HepG2 (cell line): Measurements from ENCODE around the gene IKBKE. TPM values are rescaled to one million over a fixed set of nuclear protein-coding genes. Genes with fewer than 3 reads are reported as not detected.
A peak's percentile ranks its signal among the peaks of the same experiment; 100 is the strongest.

Experiments used
- ATAC-seq: fragments of 200-7000 bp; cut with Tn5 transposase; 3 replicates; pipeline ENCODE4 v1.9.1; 2020; ENCODE audit warnings: mild to moderate bottlenecking, moderate library complexity
- BruUV-seq: library from RNA; stranded (reverse); fragments of 400-500 nt; replicated peaks from 2 replicates; lab custom pipeline; 2021; lab: Mats Ljungman, UMichigan
- CTCF ChIA-PET: fragments of 300-600 bp; formaldehyde crosslinking; extraction: SDS; loops from one replicate; lab custom pipeline; 2021; ENCODE audit warnings: low total read pairs, inconsistent platforms, low intra/inter-chr PET ratio; lab: Yijun Ruan, JAX
- POLR2A ChIA-PET: fragments of 350-600 bp; sonication (Branson Sonifier 250); formaldehyde crosslinking; loops from one replicate; lab custom pipeline; 2020; ENCODE audit warnings: antibody characterized with exemption, inconsistent platforms; lab: Yijun Ruan, JAX
- DNase-seq: peaks from one replicate; pipeline ENCODE4 v3.0.0-alpha.2; 2015; ENCODE audit warnings: low spot score
- FAIRE-seq: peaks from 3 replicates; lab custom pipeline; 2011; peaks lifted over from hg19 to GRCh38; lab: Jason Lieb, UNC
- H2AFZ ChIP-seq: one replicate; pipeline ENCODE4 v1.6.1; 2011; ENCODE audit warnings: low read length, inconsistent platforms
- H3K27ac ChIP-seq: fragments of 300-600 bp; 3 replicates; pipeline ENCODE4 v1.8.0; 2011; ENCODE audit warnings: mixed run types, mild to moderate bottlenecking, mixed read lengths, low read length, inconsistent platforms; ENCODE audit not compliant: insufficient read depth; ENCODE audit errors: extremely low read length
- H3K27me3 ChIP-seq, 2 experiments: fragments of 200-600 bp in 1 of 2; 2 replicates in 1 of 2; 3 replicates in 1 of 2; pipeline versions ENCODE4 v1.6.0 to v1.8.0; 2011; ENCODE audit warnings: low read length in 2 of 2, mild to moderate bottlenecking in 2 of 2, moderate library complexity in 2 of 2, inconsistent platforms in 1 of 2; ENCODE audit not compliant: insufficient read depth in 2 of 2, control insufficient read depth in 1 of 2
- H3K36me3 ChIP-seq, 2 experiments: fragments of 200-600 bp in 1 of 2; replicated peaks in 1 of 2; 2 replicates in 1 of 2; 3 replicates in 1 of 2; pipeline versions ENCODE4 v1.5.1 to v1.8.0; 2011; ENCODE audit warnings: low read length in 2 of 2, inconsistent platforms in 1 of 2; ENCODE audit not compliant: insufficient read depth in 2 of 2, control insufficient read depth in 1 of 2
- H3K4me1 ChIP-seq: 2 replicates; pipeline ENCODE4 v1.5.1; 2012; ENCODE audit warnings: low read length, inconsistent platforms; ENCODE audit not compliant: insufficient read depth
- H3K4me2 ChIP-seq: 2 replicates; pipeline ENCODE4 v1.6.0; 2011; ENCODE audit warnings: low read depth, low read length, inconsistent platforms
- H3K4me3 ChIP-seq, 3 experiments: fragments of 200-600 bp in 1 of 3; sonication (generic), shearing (Covaris generic) in 1 of 3; replicated peaks in 1 of 3; 2 replicates each; pipeline ENCODE4 v1.5.1; 2011 to 2016; ENCODE audit warnings: low read length in 3 of 3, inconsistent platforms in 2 of 3, low read depth in 2 of 3, mild to moderate bottlenecking in 2 of 3, control low read depth in 1 of 3, mixed read lengths in 1 of 3; ENCODE audit not compliant: insufficient read depth in 1 of 3
- H3K79me2 ChIP-seq: one replicate; pipeline ENCODE4 v1.6.1; 2011; ENCODE audit warnings: low read length, inconsistent platforms; ENCODE audit not compliant: insufficient read depth
- H3K9ac ChIP-seq: 2 replicates; pipeline ENCODE4 v1.6.0; 2011; ENCODE audit warnings: mild to moderate bottlenecking, low read depth, low read length, inconsistent platforms; ENCODE audit not compliant: insufficient read depth
- H3K9me3 ChIP-seq: 2 replicates; pipeline ENCODE4 v1.5.1; 2012; ENCODE audit warnings: mild to moderate bottlenecking, low read length
- H4K20me1 ChIP-seq: 2 replicates; pipeline ENCODE4 v1.6.0; 2011; ENCODE audit warnings: inconsistent platforms, mild to moderate bottlenecking, low read length, moderate library complexity; ENCODE audit not compliant: insufficient read depth
- CREB1 ChIP-seq, 2 experiments: fragments of 450-650 bp in 1 of 2; IDR thresholded peaks; 2 replicates each; pipeline ENCODE4 v1.6.1; 2016 to 2017; ENCODE audit warnings: control low read depth in 1 of 2, mild to moderate bottlenecking in 1 of 2, missing compliant biosample characterization in 1 of 2, missing genetic modification characterization in 1 of 2
- RAD21 ChIP-seq: fragments of 450-650 bp; formaldehyde crosslinking; IDR thresholded peaks from 2 replicates; pipeline ENCODE4 v1.5.0; 2020; ENCODE audit warnings: mild to moderate bottlenecking
- RXRB ChIP-seq: IDR thresholded peaks from 2 replicates; pipeline ENCODE4 v1.6.1; 2016; ENCODE audit warnings: borderline replicate concordance, missing genetic modification reagents, missing compliant biosample characterization
- ZNF224 ChIP-seq: sonication (generic); formaldehyde crosslinking; IDR thresholded peaks from 2 replicates; pipeline ENCODE4 v1.5.0; 2020; ENCODE audit warnings: mild to moderate bottlenecking, missing genetic modification reagents
- ZNF263 ChIP-seq: sonication (generic); formaldehyde crosslinking; IDR thresholded peaks from 2 replicates; pipeline ENCODE4 v1.4.0; 2020; ENCODE audit warnings: missing genetic modification reagents
- ZNF766 ChIP-seq: sonication (generic); formaldehyde crosslinking; IDR thresholded peaks from 2 replicates; pipeline ENCODE4 v1.5.0; 2020; ENCODE audit warnings: missing genetic modification reagents, borderline replicate concordance
- ZNF883 ChIP-seq: sonication (generic); formaldehyde crosslinking; IDR thresholded peaks from 2 replicates; pipeline ENCODE4 v1.5.1; 2020; ENCODE audit warnings: mild to moderate bottlenecking, missing genetic modification reagents; ENCODE audit errors: not compliant biosample characterization
- WGBS: methylation state at CpG from one replicate; pipeline ENCODE4 v1.1.6; 2017; ENCODE audit warnings: low lambda C conversion rate; 5-methylcytosine and 5-hydroxymethylcytosine counted together
- in situ Hi-C: cut with HindIII; loops from 2 replicates; pipeline ENCODE4 v1.10.0; 2017; ENCODE audit warnings: low pct_unique_long_range_greater_than_20kb; ENCODE audit not compliant: extremely low pct_ligation_motif_present
- intact Hi-C: fragments of 100-400 bp; cut with micrococcal nuclease; formaldehyde crosslinking; loops from one replicate; pipeline ENCODE4 v1.10.0; 2022; ENCODE audit not compliant: unreplicated experiment
- polyA plus RNA-seq, 8 experiments: library from polyadenylated mRNA; depleted of rRNA in 3 of 8; stranded (reverse) in 7 of 8; unstranded in 1 of 8; fragments of >200 nt; fragmentation: Illumina TruSeq in 4 of 8; extraction: Trizol in 4 of 8; gene quantifications; 2 replicates each; pipeline versions ENCODE4 v1.2.1 to v1.2.3, GENCODE V29; 2011 to 2016; ENCODE audit warnings: low read depth in 4 of 8, missing spikeins in 1 of 8, mixed read lengths in 1 of 8; ENCODE audit not compliant: insufficient read depth in 1 of 8
- total RNA-seq, 5 experiments: library from RNA; depleted of rRNA; stranded (reverse); fragments of >200 nt; fragmentation: Illumina TruSeq; extraction: Trizol; gene quantifications; 2 replicates each; pipeline ENCODE4 v1.2.3, GENCODE V29; 2016; ENCODE audit warnings: low read depth in 1 of 5
- TF ChIP-seq, protein P1 (sequence below): sonication (generic); formaldehyde crosslinking; IDR thresholded peaks from 2 replicates; pipeline ENCODE4 v1.5.0; 2020; ENCODE audit warnings: mild to moderate bottlenecking, missing genetic modification reagents, moderate library complexity
- TF ChIP-seq, protein P2 (sequence below): sonication (generic); formaldehyde crosslinking; IDR thresholded peaks from 2 replicates; pipeline ENCODE4 v1.5.1; 2020; ENCODE audit warnings: mild to moderate bottlenecking, missing genetic modification reagents, moderate library complexity
- TF ChIP-seq, protein P3 (sequence below): sonication (generic); formaldehyde crosslinking; IDR thresholded peaks from 2 replicates; pipeline ENCODE4 v1.4.0; 2020; ENCODE audit warnings: missing genetic modification reagents
- TF ChIP-seq, protein P4 (sequence below): sonication (generic); formaldehyde crosslinking; IDR thresholded peaks from 2 replicates; pipeline ENCODE4 v1.4.0; 2020; ENCODE audit warnings: missing genetic modification reagents, borderline replicate concordance

IKBKE gene
- total and polyA plus RNA-seq, 2 of the 13 experiments (the other 11 are each of a cell fraction or from before 2014, with no cell fraction given): 4.5 to 5.8 TPM

DNA sequence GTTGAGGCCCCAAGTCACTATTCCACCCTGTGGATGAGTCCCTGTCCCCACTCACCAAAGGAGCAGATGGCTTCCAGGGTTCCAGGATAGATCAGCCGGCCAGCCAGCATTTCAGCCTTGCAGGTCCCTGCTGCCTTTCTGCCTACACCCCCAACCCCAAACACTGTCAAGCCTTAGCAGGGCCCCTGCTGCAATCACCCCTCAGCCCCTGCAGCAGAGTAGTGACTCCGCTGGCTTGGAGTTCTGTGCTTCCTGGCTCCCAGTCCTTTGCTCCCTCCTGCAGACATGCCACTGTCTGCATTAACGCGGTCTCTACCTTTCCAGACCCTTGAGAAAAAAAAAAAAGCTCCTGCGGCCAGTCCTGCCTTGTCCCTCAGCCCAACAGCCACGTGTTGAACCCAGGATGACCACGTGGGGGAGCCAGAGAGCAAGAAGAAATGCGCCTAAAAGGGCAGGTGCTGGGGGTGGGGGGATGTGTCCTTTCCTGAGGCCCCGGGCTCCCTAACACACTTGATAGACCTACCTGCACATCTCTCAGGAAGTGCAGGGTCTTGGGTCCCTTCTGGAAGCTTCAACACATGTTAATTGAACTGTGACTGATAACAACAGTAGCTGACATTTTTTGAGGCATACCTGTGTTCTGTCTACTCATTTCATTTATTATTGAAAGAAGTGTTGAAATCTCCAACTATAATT, 74.4 kb downstream of the IKBKE start:
- intact Hi-C loops: loop anchor here (1.0 kb wide), 1 partner anchor 39 kb away; no protein-coding TSS in a partner anchor
- no peak overlapping the region for H3K4me3 ChIP-seq
- H4K20me1 ChIP-seq: no peaks in the 10 kb centered on the region; the same call in 1 of the 2 replicates
- DNase-seq (peak; percentile 48), FAIRE-seq (peak; percentile 32), ATAC-seq (peak; percentile 96)
- H3K9me3 ChIP-seq: no peaks in the 10 kb centered on the region
- WGBS: 0% methylated on average over 7 of the region's 9 CpGs
- H3K36me3 ChIP-seq: no peaks in the 10 kb centered on the region
- no peak overlapping the region for H3K4me2 ChIP-seq
- no peak overlapping the region for H2AFZ ChIP-seq
- H3K27ac ChIP-seq: no peak overlapping the region
- no TSS peak for BruUV-seq
- no peaks in the 10 kb centered on the region; a peak in 1 of 5 replicates for H3K27me3 ChIP-seq
- no peak overlapping the region for H3K9ac ChIP-seq
- CTCF ChIA-PET: interaction anchor here (1.2 to 3.0 kb wide), 2 partner anchors 39 to 119 kb away, joined by 3 to 33 read pairs; no protein-coding TSS in a partner anchor
- in situ Hi-C loops: loop anchor here (5.0 kb wide), 2 partner anchors 37 to 38 kb away; partner anchors contain the start of gene RASSF5
- POLR2A ChIA-PET: no interaction called here
- no peaks in the 10 kb centered on the region for H3K4me1 ChIP-seq
- H3K79me2 ChIP-seq: no peaks in the 10 kb centered on the region
- TF ChIP-seq, protein P1, sequence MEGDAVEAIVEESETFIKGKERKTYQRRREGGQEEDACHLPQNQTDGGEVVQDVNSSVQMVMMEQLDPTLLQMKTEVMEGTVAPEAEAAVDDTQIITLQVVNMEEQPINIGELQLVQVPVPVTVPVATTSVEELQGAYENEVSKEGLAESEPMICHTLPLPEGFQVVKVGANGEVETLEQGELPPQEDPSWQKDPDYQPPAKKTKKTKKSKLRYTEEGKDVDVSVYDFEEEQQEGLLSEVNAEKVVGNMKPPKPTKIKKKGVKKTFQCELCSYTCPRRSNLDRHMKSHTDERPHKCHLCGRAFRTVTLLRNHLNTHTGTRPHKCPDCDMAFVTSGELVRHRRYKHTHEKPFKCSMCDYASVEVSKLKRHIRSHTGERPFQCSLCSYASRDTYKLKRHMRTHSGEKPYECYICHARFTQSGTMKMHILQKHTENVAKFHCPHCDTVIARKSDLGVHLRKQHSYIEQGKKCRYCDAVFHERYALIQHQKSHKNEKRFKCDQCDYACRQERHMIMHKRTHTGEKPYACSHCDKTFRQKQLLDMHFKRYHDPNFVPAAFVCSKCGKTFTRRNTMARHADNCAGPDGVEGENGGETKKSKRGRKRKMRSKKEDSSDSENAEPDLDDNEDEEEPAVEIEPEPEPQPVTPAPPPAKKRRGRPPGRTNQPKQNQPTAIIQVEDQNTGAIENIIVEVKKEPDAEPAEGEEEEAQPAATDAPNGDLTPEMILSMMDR: peak; percentile 86
- TF ChIP-seq ZNF766 (no peak), RAD21 (CRISPR knock-in tag) (peak; percentile 38; the same call in 1 of the 2 replicates), RXRB (CRISPR knock-in tag) (no peak), CREB1 (IDR thresholded peaks at IDR 0.05) (no peak), CREB1 (CRISPR knock-in tag; IDR thresholded peaks at IDR 0.05) (no peak), ZNF224 (0 out of 2 replicates have a peak, but pooled peaks have one; percentile 26), ZNF883 (CRISPR knock-in tag) (no peak), ZNF263 (CRISPR knock-in tag) (0 out of 2 replicates have a peak, but pooled peaks have one; percentile 29)
- TF ChIP-seq, protein P2, sequence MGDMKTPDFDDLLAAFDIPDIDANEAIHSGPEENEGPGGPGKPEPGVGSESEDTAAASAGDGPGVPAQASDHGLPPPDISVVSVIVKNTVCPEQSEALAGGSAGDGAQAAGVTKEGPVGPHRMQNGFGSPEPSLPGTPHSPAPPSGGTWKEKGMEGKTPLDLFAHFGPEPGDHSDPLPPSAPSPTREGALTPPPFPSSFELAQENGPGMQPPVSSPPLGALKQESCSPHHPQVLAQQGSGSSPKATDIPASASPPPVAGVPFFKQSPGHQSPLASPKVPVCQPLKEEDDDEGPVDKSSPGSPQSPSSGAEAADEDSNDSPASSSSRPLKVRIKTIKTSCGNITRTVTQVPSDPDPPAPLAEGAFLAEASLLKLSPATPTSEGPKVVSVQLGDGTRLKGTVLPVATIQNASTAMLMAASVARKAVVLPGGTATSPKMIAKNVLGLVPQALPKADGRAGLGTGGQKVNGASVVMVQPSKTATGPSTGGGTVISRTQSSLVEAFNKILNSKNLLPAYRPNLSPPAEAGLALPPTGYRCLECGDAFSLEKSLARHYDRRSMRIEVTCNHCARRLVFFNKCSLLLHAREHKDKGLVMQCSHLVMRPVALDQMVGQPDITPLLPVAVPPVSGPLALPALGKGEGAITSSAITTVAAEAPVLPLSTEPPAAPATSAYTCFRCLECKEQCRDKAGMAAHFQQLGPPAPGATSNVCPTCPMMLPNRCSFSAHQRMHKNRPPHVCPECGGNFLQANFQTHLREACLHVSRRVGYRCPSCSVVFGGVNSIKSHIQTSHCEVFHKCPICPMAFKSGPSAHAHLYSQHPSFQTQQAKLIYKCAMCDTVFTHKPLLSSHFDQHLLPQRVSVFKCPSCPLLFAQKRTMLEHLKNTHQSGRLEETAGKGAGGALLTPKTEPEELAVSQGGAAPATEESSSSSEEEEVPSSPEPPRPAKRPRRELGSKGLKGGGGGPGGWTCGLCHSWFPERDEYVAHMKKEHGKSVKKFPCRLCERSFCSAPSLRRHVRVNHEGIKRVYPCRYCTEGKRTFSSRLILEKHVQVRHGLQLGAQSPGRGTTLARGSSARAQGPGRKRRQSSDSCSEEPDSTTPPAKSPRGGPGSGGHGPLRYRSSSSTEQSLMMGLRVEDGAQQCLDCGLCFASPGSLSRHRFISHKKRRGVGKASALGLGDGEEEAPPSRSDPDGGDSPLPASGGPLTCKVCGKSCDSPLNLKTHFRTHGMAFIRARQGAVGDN (CRISPR knock-in tag): 0 out of 2 replicates have a peak, but pooled peaks have one; percentile 14
- TF ChIP-seq, protein P3, sequence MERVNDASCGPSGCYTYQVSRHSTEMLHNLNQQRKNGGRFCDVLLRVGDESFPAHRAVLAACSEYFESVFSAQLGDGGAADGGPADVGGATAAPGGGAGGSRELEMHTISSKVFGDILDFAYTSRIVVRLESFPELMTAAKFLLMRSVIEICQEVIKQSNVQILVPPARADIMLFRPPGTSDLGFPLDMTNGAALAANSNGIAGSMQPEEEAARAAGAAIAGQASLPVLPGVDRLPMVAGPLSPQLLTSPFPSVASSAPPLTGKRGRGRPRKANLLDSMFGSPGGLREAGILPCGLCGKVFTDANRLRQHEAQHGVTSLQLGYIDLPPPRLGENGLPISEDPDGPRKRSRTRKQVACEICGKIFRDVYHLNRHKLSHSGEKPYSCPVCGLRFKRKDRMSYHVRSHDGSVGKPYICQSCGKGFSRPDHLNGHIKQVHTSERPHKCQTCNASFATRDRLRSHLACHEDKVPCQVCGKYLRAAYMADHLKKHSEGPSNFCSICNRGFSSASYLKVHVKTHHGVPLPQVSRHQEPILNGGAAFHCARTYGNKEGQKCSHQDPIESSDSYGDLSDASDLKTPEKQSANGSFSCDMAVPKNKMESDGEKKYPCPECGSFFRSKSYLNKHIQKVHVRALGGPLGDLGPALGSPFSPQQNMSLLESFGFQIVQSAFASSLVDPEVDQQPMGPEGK (CRISPR knock-in tag): peak; percentile 58
- TF ChIP-seq, protein P4, sequence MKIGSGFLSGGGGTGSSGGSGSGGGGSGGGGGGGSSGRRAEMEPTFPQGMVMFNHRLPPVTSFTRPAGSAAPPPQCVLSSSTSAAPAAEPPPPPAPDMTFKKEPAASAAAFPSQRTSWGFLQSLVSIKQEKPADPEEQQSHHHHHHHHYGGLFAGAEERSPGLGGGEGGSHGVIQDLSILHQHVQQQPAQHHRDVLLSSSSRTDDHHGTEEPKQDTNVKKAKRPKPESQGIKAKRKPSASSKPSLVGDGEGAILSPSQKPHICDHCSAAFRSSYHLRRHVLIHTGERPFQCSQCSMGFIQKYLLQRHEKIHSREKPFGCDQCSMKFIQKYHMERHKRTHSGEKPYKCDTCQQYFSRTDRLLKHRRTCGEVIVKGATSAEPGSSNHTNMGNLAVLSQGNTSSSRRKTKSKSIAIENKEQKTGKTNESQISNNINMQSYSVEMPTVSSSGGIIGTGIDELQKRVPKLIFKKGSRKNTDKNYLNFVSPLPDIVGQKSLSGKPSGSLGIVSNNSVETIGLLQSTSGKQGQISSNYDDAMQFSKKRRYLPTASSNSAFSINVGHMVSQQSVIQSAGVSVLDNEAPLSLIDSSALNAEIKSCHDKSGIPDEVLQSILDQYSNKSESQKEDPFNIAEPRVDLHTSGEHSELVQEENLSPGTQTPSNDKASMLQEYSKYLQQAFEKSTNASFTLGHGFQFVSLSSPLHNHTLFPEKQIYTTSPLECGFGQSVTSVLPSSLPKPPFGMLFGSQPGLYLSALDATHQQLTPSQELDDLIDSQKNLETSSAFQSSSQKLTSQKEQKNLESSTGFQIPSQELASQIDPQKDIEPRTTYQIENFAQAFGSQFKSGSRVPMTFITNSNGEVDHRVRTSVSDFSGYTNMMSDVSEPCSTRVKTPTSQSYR (CRISPR knock-in tag): peak; percentile 62
